NCI-H128 (cell line): Measurements from ENCODE around the gene CGB2.

Experiments used
- DNase-seq: peaks from one replicate; lab custom pipeline; 2025; ENCODE audit not compliant: unreplicated experiment; lab: John Stamatoyannopoulos, UW

Gene CGB2

GRCh38 chr19:49065905-49066512 lies 34.3 kb downstream of the CGB2 start:
- no peak for DNase-seq

GRCh38 chr19:49067554-49067953 lies 35.9 kb downstream of the CGB2 start:
- no peak for DNase-seq

GRCh38 chr19:49069026-49069425 lies 37.3 kb downstream of the CGB2 start:
- DNase-seq, result no peak

GRCh38 chr19:49070416-49070815 lies 38.7 kb downstream of the CGB2 start:
- DNase-seq, result no peak

- DNase-seq, result no peak
Observed at GRCh38 chr19:49071860-49072547, 40.3 kb downstream of the CGB2 start.

GRCh38 chr19:49073514-49074378 lies 42.1 kb downstream of the CGB2 start:
- peak; percentile 16 for DNase-seq

- peak; percentile 6 for DNase-seq
Observed at GRCh38 chr19:49074869-49075268, 43.2 kb downstream of the CGB2 start.

- DNase-seq, result no peak
Observed at GRCh38 chr19:49080392-49080791, 48.7 kb downstream of the CGB2 start.

- no peak for DNase-seq
Observed at GRCh38 chr19:49081273-49081672, 49.6 kb downstream of the CGB2 start.
